Hepatocyte (in vitro differentiated cells): ENCODE data around the gene PLOD2. TPM values are rescaled to one million over a fixed set of nuclear protein-coding genes. Genes with fewer than 3 reads are reported as not detected.

Experiments used
- DNase-seq: peaks from one replicate; pipeline ENCODE4 v3.0.0-alpha.2; 2016; ENCODE audit warnings: low spot score
- H2AFZ ChIP-seq: fragments of 200-600 bp; sonication (generic); 2 replicates; pipeline ENCODE4 v1.6.0; 2016; ENCODE audit warnings: antibody characterized with exemption, mild to moderate bottlenecking
- H3K27ac ChIP-seq: fragments of 200-600 bp; sonication (generic); 2 replicates; pipeline ENCODE4 v1.5.1; 2016; ENCODE audit warnings: mild to moderate bottlenecking
- H3K27me3 ChIP-seq: fragments of 200-600 bp; sonication (generic); 2 replicates; pipeline ENCODE4 v1.6.1; 2016
- H3K36me3 ChIP-seq: fragments of 200-600 bp; sonication (generic); replicated peaks from 2 replicates; pipeline ENCODE4 v1.5.1; 2016; ENCODE audit warnings: low read depth; ENCODE audit not compliant: insufficient read depth
- H3K4me1 ChIP-seq: fragments of 200-600 bp; sonication (generic); 2 replicates; pipeline ENCODE4 v1.5.1; 2016; ENCODE audit warnings: mild to moderate bottlenecking, moderate library complexity; ENCODE audit not compliant: insufficient read depth
- H3K4me2 ChIP-seq: fragments of 200-600 bp; sonication (generic); 2 replicates; pipeline ENCODE4 v1.6.0; 2016
- H3K4me3 ChIP-seq: fragments of 200-600 bp; sonication (generic); 2 replicates; pipeline ENCODE4 v1.5.1; 2016; ENCODE audit warnings: mild to moderate bottlenecking
- H3K79me2 ChIP-seq: fragments of 200-600 bp; sonication (generic); 2 replicates; pipeline ENCODE4 v1.6.0; 2017; ENCODE audit warnings: mild to moderate bottlenecking
- H3K9me2 ChIP-seq: fragments of 200-600 bp; sonication (generic); replicated peaks from 2 replicates; pipeline ENCODE4 v1.6.0; 2017; ENCODE audit warnings: mild to moderate bottlenecking; ENCODE audit not compliant: insufficient read depth
- H3K9me3 ChIP-seq: fragments of 200-600 bp; sonication (generic); 2 replicates; pipeline ENCODE4 v1.5.1; 2016; ENCODE audit warnings: low read depth, mild to moderate bottlenecking
- H4K20me1 ChIP-seq: fragments of 200-600 bp; sonication (generic); 2 replicates; pipeline ENCODE4 v1.6.0; 2016; ENCODE audit warnings: mild to moderate bottlenecking; ENCODE audit not compliant: insufficient read depth, poor library complexity, severe bottlenecking
- CTCF ChIP-seq: fragments of 200-600 bp; sonication (generic); IDR thresholded peaks from 2 replicates; pipeline ENCODE4 v1.5.1; 2016; ENCODE audit warnings: antibody characterized with exemption, mild to moderate bottlenecking; ENCODE audit not compliant: poor library complexity
- EZH2 ChIP-seq: fragments of 200-600 bp; sonication (generic); IDR thresholded peaks from 2 replicates; pipeline ENCODE4 v1.6.1; 2016; ENCODE audit warnings: antibody characterized with exemption, mild to moderate bottlenecking, borderline replicate concordance
- EZH2phosphoT487 ChIP-seq: fragments of 200-600 bp; sonication (generic); IDR thresholded peaks from one replicate; pipeline ENCODE4 v1.6.1; 2018; ENCODE audit warnings: antibody characterized with exemption, mild to moderate bottlenecking, low read depth, moderate library complexity; ENCODE audit not compliant: unreplicated experiment, severe bottlenecking
- WGBS: methylation state at CpG from one replicate; pipeline ENCODE4 v1.1.6; 2016; ENCODE audit warnings: low lambda C conversion rate; ENCODE audit errors: missing lambda C conversion rate; 5-methylcytosine and 5-hydroxymethylcytosine counted together
- polyA plus RNA-seq: library from polyadenylated mRNA; unstranded; fragments of >200 nt; fragmentation: Nextera tagmentation; extraction: Ambion mirVana; gene quantifications from 2 replicates; pipeline ENCODE4 v1.2.1, GENCODE V29; 2016
- total RNA-seq: library from RNA; depleted of rRNA; stranded (reverse); fragments of >200 nt; gene quantifications from 2 replicates; pipeline ENCODE4 v1.2.3, GENCODE V29; 2014

The PLOD2 gene
- total and polyA plus RNA-seq, 2 experiments from 2014 or later = 97.3 to 148 TPM

- no peaks in the 10 kb centered on the region for H3K9me2 ChIP-seq
- no peaks in the 10 kb centered on the region for H3K9me3 ChIP-seq
- no peak for TF ChIP-seq EZH2phosphoT487
- TF ChIP-seq EZH2 = no peak
- TF ChIP-seq CTCF = no peak
- H2AFZ ChIP-seq = no peak overlapping the region
- no peak overlapping the region for H3K27ac ChIP-seq
- H3K79me2 ChIP-seq = peaks cover 93% of the 10 kb centered on the region
- no peak overlapping the region for H3K4me2 ChIP-seq
- no peaks in the 10 kb centered on the region for H4K20me1 ChIP-seq
- H3K4me3 ChIP-seq = no peak overlapping the region
- no peaks in the 10 kb centered on the region for H3K27me3 ChIP-seq
- H3K36me3 ChIP-seq = no peaks in the 10 kb centered on the region
- DNase-seq = no peak
- 84% methylated on average over 1 of the region's 1 CpG for WGBS
- peaks cover 10% of the 10 kb centered on the region for H3K4me1 ChIP-seq
Observed at GRCh38 chr3:146128179-146128578, 32.8 kb downstream of the PLOD2 start.

- peak overlapping the region; percentile 29 for H3K27ac ChIP-seq
- H3K36me3 ChIP-seq = no peaks in the 10 kb centered on the region
- H3K9me3 ChIP-seq = no peaks in the 10 kb centered on the region
- peaks cover 80% of the 10 kb centered on the region for H3K79me2 ChIP-seq
- TF ChIP-seq CTCF = no peak
- no peak for TF ChIP-seq EZH2
- no peak for TF ChIP-seq EZH2phosphoT487
- DNase-seq = peak; percentile 32
- no peak overlapping the region for H2AFZ ChIP-seq
- no peaks in the 10 kb centered on the region for H3K9me2 ChIP-seq
- H3K4me3 ChIP-seq = no peak overlapping the region
- H3K4me2 ChIP-seq = no peak overlapping the region
- peaks cover 10% of the 10 kb centered on the region for H3K4me1 ChIP-seq
- H3K27me3 ChIP-seq = no peaks in the 10 kb centered on the region
- H4K20me1 ChIP-seq = no peaks in the 10 kb centered on the region
Observed at GRCh38 chr3:146125951-146126350, 35.0 kb downstream of the PLOD2 start.

- no peak overlapping the region for H3K4me2 ChIP-seq
- no peak for DNase-seq
Observed at GRCh38 chr3:146124126-146124801, 36.7 kb downstream of the PLOD2 start.

More at GRCh38 chr3:146124126-146124801, 36.7 kb downstream of the PLOD2 start:
- WGBS = 77% methylated on average over 6 of the region's 6 CpGs
- Histone ChIP-seq H3K79me2 (peaks cover 63% of the 10 kb centered on the region), H3K27me3 (no peaks in the 10 kb centered on the region), H3K9me2 (no peaks in the 10 kb centered on the region), H3K4me3 (no peak overlapping the region), H3K4me1 (peaks cover 10% of the 10 kb centered on the region), H4K20me1 (no peaks in the 10 kb centered on the region), H3K36me3 (no peaks in the 10 kb centered on the region), H3K27ac (no peak overlapping the region), H3K9me3 (no peaks in the 10 kb centered on the region), H2AFZ (no peak overlapping the region)
- no peak for TF ChIP-seq CTCF
- no peak for TF ChIP-seq EZH2
- TF ChIP-seq EZH2phosphoT487 = no peak
